K562 (cell line): ENCODE measurements around the gene PLAGL1. TPM values are rescaled to one million over a fixed set of nuclear protein-coding genes. Genes with fewer than 3 reads are reported as not detected.

Experiments
- ATAC-seq: fragments of 200-7000 bp; cut with Tn5 transposase; 3 replicates; pipeline ENCODE4 v1.9.1; 2020; ENCODE audit warnings: moderate library complexity
- BruUV-seq: library from RNA; stranded (reverse); fragments of 400-500 nt; replicated peaks from 2 replicates; lab custom pipeline; 2021; lab: Mats Ljungman, UMichigan
- CTCF ChIA-PET: fragments of 300-600 bp; formaldehyde crosslinking; extraction: SDS; loops from one replicate; lab custom pipeline; 2021; ENCODE audit warnings: low intra/inter-chr PET ratio; lab: Yijun Ruan, JAX
- POLR2A ChIA-PET: fragments of 300-600, 350-650 bp; sonication (Branson Sonifier 250); formaldehyde crosslinking; extraction: SDS; loops from one replicate; lab custom pipeline; 2021; ENCODE audit warnings: antibody characterized with exemption, inconsistent platforms; lab: Yijun Ruan, JAX
- DNase-seq, 4 experiments: peaks; one replicate each; pipeline versions ENCODE4 v3.0.0 to v3.0.0-alpha.2; 2011 to 2018; ENCODE audit warnings: low spot score in 3 of 4, mixed read lengths in 3 of 4; ENCODE audit errors: extremely low read depth in 1 of 4
- FAIRE-seq: peaks from 2 replicates; lab custom pipeline; 2011; peaks lifted over from hg19 to GRCh38; lab: Jason Lieb, UNC
- H2AFZ ChIP-seq: 2 replicates; pipeline ENCODE4 v1.6.0; 2011; ENCODE audit warnings: low read depth, low read length, control low read depth, inconsistent platforms
- H3K27ac ChIP-seq: fragments of 200-600 bp; 3 replicates; pipeline ENCODE4 v1.8.0; 2011; ENCODE audit warnings: low read depth, mild to moderate bottlenecking, control low read depth, inconsistent platforms, low read length, moderate library complexity, mixed read lengths; ENCODE audit errors: extremely low read depth
- H3K27me3 ChIP-seq, 2 experiments: fragments of 300-600 bp in 1 of 2; 2 replicates in 1 of 2; 3 replicates in 1 of 2; pipeline versions ENCODE4 v1.6.0 to v1.8.0; 2011; ENCODE audit warnings: inconsistent platforms in 2 of 2, low read length in 2 of 2, mild to moderate bottlenecking in 1 of 2, mixed read lengths in 1 of 2, moderate library complexity in 1 of 2; ENCODE audit not compliant: control insufficient read depth in 2 of 2, insufficient read depth in 2 of 2
- H3K36me3 ChIP-seq: fragments of 300-600 bp; 3 replicates; pipeline ENCODE4 v1.8.0; 2011; ENCODE audit warnings: mild to moderate bottlenecking, low read length, inconsistent platforms; ENCODE audit not compliant: control insufficient read depth, insufficient read depth
- H3K4me1 ChIP-seq, 2 experiments: fragments of 200-600 bp in 1 of 2; replicated peaks in 1 of 2; 2 replicates in 1 of 2; 3 replicates in 1 of 2; pipeline versions ENCODE4 v1.5.1 to v1.8.0; 2011; ENCODE audit warnings: inconsistent platforms in 2 of 2, low read length in 2 of 2, mild to moderate bottlenecking in 1 of 2, mixed read lengths in 1 of 2, moderate library complexity in 1 of 2; ENCODE audit not compliant: control insufficient read depth in 2 of 2, insufficient read depth in 2 of 2
- H3K4me2 ChIP-seq: 2 replicates; pipeline ENCODE4 v1.6.1; 2011; ENCODE audit warnings: low read length, control low read depth, inconsistent platforms, mixed read lengths; ENCODE audit not compliant: insufficient read depth
- H3K4me3 ChIP-seq: fragments of 200-600 bp; sonication (generic), shearing (Covaris generic); 2 replicates; pipeline ENCODE4 v1.5.1; 2016; ENCODE audit warnings: control low read depth, inconsistent platforms
- H3K79me2 ChIP-seq: fragments of 200-600 bp; 3 replicates; pipeline ENCODE4 v1.8.0; 2011; ENCODE audit warnings: low read length, inconsistent platforms; ENCODE audit not compliant: control insufficient read depth, insufficient read depth
- H3K9ac ChIP-seq, 2 experiments: 2 replicates each; pipeline versions ENCODE4 v1.6.0 to v1.6.1; 2011; ENCODE audit warnings: low read depth in 2 of 2, low read length in 2 of 2, control low read depth in 1 of 2, inconsistent platforms in 1 of 2, mild to moderate bottlenecking in 1 of 2, mixed read lengths in 1 of 2; ENCODE audit not compliant: insufficient read depth in 1 of 2
- H3K9me1 ChIP-seq: one replicate; pipeline ENCODE4 v1.6.0; 2011; ENCODE audit warnings: inconsistent platforms, mild to moderate bottlenecking, low read length, moderate library complexity; ENCODE audit not compliant: control insufficient read depth, insufficient read depth
- H3K9me3 ChIP-seq: replicated peaks from 2 replicates; pipeline ENCODE4 v1.5.1; 2011; ENCODE audit warnings: low read depth, low read length, inconsistent platforms; ENCODE audit not compliant: control insufficient read depth, insufficient read depth
- H4K20me1 ChIP-seq: replicated peaks from 2 replicates; pipeline ENCODE4 v1.6.1; 2011; ENCODE audit warnings: low read length, inconsistent platforms, mixed read lengths; ENCODE audit not compliant: control insufficient read depth, insufficient read depth
- BCOR ChIP-seq: fragments of 450-650 bp; IDR thresholded peaks from 2 replicates; pipeline ENCODE4 v1.6.1; 2016
- CAMTA2 ChIP-seq: fragments of 250-450 bp; sonication (Bioruptor Pico); conservative IDR thresholded peaks from 2 replicates; pipeline ENCODE4 v1.5.1; 2022
- CEBPB ChIP-seq: fragments of 450-650 bp; IDR thresholded peaks from 2 replicates; pipeline ENCODE4 v1.6.1; 2016; ENCODE audit warnings: missing genetic modification characterization, missing compliant biosample characterization
- CEBPG ChIP-seq, 3 experiments: fragments of 200-800 bp in 1 of 3; sonication (Bioruptor generic) in 1 of 3; sonication (generic) in 1 of 3; formaldehyde crosslinking in 1 of 3; IDR thresholded peaks in 2 of 3; conservative IDR thresholded peaks in 1 of 3; 2 replicates each; pipeline versions ENCODE4 v1.6.1 to v1.8.0; 2016 to 2022; ENCODE audit warnings: missing compliant biosample characterization in 2 of 3, missing genetic modification characterization in 2 of 3, mild to moderate bottlenecking in 1 of 3, missing genetic modification reagents in 1 of 3
- DNMT1 ChIP-seq: fragments of 450-650 bp; IDR thresholded peaks from 2 replicates; pipeline ENCODE4 v1.6.1; 2016; ENCODE audit warnings: antibody characterized with exemption, mild to moderate bottlenecking
- EP300 ChIP-seq: IDR thresholded peaks from 2 replicates; pipeline ENCODE4 v1.6.1; 2012; ENCODE audit warnings: low read length, improper control_type of control experiment
- ESRRA ChIP-seq: fragments of 450-650 bp; IDR thresholded peaks from 2 replicates; pipeline ENCODE4 v1.6.1; 2014; ENCODE audit warnings: low read depth, mild to moderate bottlenecking, moderate library complexity, borderline replicate concordance
- KLF13 ChIP-seq: fragments of 450-650 bp; IDR thresholded peaks from 2 replicates; pipeline ENCODE4 v1.6.1; 2016; ENCODE audit warnings: missing genetic modification characterization, low read depth, mild to moderate bottlenecking, missing compliant biosample characterization, moderate library complexity, borderline replicate concordance
- MECOM ChIP-seq: fragments of 250-450 bp; sonication (Bioruptor Pico); IDR thresholded peaks from 2 replicates; pipeline ENCODE4 v1.8.0; 2022; ENCODE audit warnings: inconsistent platforms
- PBX2 ChIP-seq, 2 experiments: IDR thresholded peaks in 1 of 2; conservative IDR thresholded peaks in 1 of 2; 2 replicates each; pipeline ENCODE4 v1.6.1; 2016; ENCODE audit warnings: low read depth in 2 of 2, mild to moderate bottlenecking in 1 of 2, missing compliant biosample characterization in 1 of 2, missing genetic modification characterization in 1 of 2, moderate library complexity in 1 of 2
- PHB ChIP-seq: fragments of 250-450 bp; sonication (Bioruptor Pico); IDR thresholded peaks from 2 replicates; pipeline ENCODE4 v1.5.0; 2021
- SOX6 ChIP-seq: fragments of 450-650 bp; IDR thresholded peaks from 2 replicates; pipeline ENCODE4 v1.6.1; 2014; ENCODE audit warnings: mild to moderate bottlenecking
- ZNF764 ChIP-seq: fragments of 250-450 bp; sonication (Bioruptor Pico); IDR thresholded peaks from 2 replicates; pipeline ENCODE4 v1.4.0; 2020; ENCODE audit warnings: low read depth, mild to moderate bottlenecking, moderate library complexity
- ZNF780A ChIP-seq: fragments of 250-450 bp; sonication (Bioruptor Pico); IDR thresholded peaks from 2 replicates; pipeline ENCODE4 v1.5.0; 2021; ENCODE audit warnings: mild to moderate bottlenecking
- WGBS: fragments of 100-300 bp; shearing (Covaris generic); methylation state at CpG from one replicate; pipeline ENCODE4 v1.1.6; 2016; ENCODE audit warnings: low coverage, mixed read lengths; ENCODE audit not compliant: insufficient coverage; ENCODE audit errors: missing lambda C conversion rate; 5-methylcytosine and 5-hydroxymethylcytosine counted together
- in situ Hi-C: fragments of 300-500 bp; cut with MboI; formaldehyde crosslinking; loops from 4 replicates; pipeline ENCODE4 v1.15.0; 2018; ENCODE audit warnings: inconsistent platforms, mixed read lengths
- intact Hi-C: fragments of 100-400 bp; cut with micrococcal nuclease; formaldehyde crosslinking; loops from 2 replicates; pipeline ENCODE4 v1.14.2; 2022
- polyA plus RNA-seq, 8 experiments: library from polyadenylated mRNA; depleted of rRNA in 4 of 8; stranded (reverse) in 5 of 8; unstranded in 3 of 8; fragments of >200 nt; fragmentation: Nextera tagmentation in 2 of 8; fragmentation: Illumina TruSeq in 1 of 8; extraction: Ambion mirVana in 2 of 8; extraction: Trizol in 1 of 8; gene quantifications; 2 replicates each; pipeline versions ENCODE4 v1.2.1 to v1.2.3, GENCODE V29; 2011 to 2014; ENCODE audit warnings: inconsistent platforms in 1 of 8, missing spikeins in 1 of 8
- total RNA-seq, 7 experiments: library from RNA; depleted of rRNA in 6 of 7; stranded (reverse); fragments of >200 nt in 6 of 7; fragmentation: Illumina TruSeq in 2 of 7; extraction: Trizol in 2 of 7; gene quantifications; 2 replicates each; pipeline versions ENCODE4 v1.2.1 to v1.2.3, GENCODE V29; 2011 to 2021; ENCODE audit warnings: low replicate concordance in 1 of 7
- TF ChIP-seq, protein P1 (sequence below): fragments of 200-800 bp; sonication (Bioruptor generic); IDR thresholded peaks from 2 replicates; pipeline ENCODE4 v1.6.1; 2017; ENCODE audit warnings: missing genetic modification characterization, missing compliant biosample characterization

The PLAGL1 gene
- total and polyA plus RNA-seq, 9 of the 15 experiments (the other 6 are each of a cell fraction or from before 2014, with no cell fraction given): 4.9 to 29.6 (median 13.2) TPM

GRCh38 chr6:143982968-143983367 is 25.1 kb downstream of the PLAGL1 start:
- Histone ChIP-seq H3K4me1 (peaks cover 0 to 7% of the 10 kb centered on the region in 2 experiments; a peak in 2 of 5 replicates), H3K9me3 (no peaks in the 10 kb centered on the region), H3K27me3 (no peaks in the 10 kb centered on the region), H3K79me2 (no peaks in the 10 kb centered on the region), H2AFZ (no peak overlapping the region), H3K4me2 (no peak overlapping the region), H3K9me1 (no peaks in the 10 kb centered on the region), H3K9ac (no peak overlapping the region), H3K36me3 (no peaks in the 10 kb centered on the region), H4K20me1 (no peaks in the 10 kb centered on the region), H3K27ac (no peak overlapping the region), H3K4me3 (no peak overlapping the region)
- intact Hi-C loops (no loop called here), in situ Hi-C loops (no loop called here)
- ATAC-seq: peak; percentile 63
- CTCF ChIA-PET: no interaction called here
- 11% methylated on average over 2 of the region's 2 CpGs for WGBS
- TF ChIP-seq ZNF780A (no peak), KLF13 (tag) (no peak), CAMTA2 (0 out of 2 replicates have a peak, but pooled peaks have one; percentile 33), EP300 (peak; percentile 9; the same call in 1 of the 2 replicates), CEBPB (tag) (0 out of 2 replicates have a peak, but pooled peaks have one; percentile 9), SOX6 (peak; percentile 40; the same call in 1 of the 2 replicates), CEBPG (CRISPR knock-in tag; IDR thresholded peaks at IDR 0.05) (peak; percentile 15; the same call in 1 of the 2 replicates), CEBPG (tag; conservative IDR thresholded peaks at IDR 0.05 in 1 of 2, IDR thresholded peaks at IDR 0.05 in 1 of 2) (no peak), PHB (CRISPR knock-in tag) (no peak), MECOM (CRISPR knock-in tag) (peak; percentile 64; the same call in 1 of the 2 replicates), BCOR (no peak), ESRRA (peak; percentile 42; the same call in 1 of the 2 replicates), DNMT1 (no peak), PBX2 (CRISPR knock-in tag; IDR thresholded peaks at IDR 0.05; ENCODE audit: low read depth) (no peak), PBX2 (tag; conservative IDR thresholded peaks at IDR 0.05; ENCODE audit: low read depth) (0 out of 2 replicates have a peak, but pooled peaks have one; percentile 42), ZNF764 (no peak)
- TF ChIP-seq, protein P1, sequence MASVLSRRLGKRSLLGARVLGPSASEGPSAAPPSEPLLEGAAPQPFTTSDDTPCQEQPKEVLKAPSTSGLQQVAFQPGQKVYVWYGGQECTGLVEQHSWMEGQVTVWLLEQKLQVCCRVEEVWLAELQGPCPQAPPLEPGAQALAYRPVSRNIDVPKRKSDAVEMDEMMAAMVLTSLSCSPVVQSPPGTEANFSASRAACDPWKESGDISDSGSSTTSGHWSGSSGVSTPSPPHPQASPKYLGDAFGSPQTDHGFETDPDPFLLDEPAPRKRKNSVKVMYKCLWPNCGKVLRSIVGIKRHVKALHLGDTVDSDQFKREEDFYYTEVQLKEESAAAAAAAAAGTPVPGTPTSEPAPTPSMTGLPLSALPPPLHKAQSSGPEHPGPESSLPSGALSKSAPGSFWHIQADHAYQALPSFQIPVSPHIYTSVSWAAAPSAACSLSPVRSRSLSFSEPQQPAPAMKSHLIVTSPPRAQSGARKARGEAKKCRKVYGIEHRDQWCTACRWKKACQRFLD (CRISPR knock-in tag): no peak
- DNase-seq: peak in 1 of 4 experiments; percentile 35
- no peak for FAIRE-seq
- BruUV-seq: no TSS peak
- POLR2A ChIA-PET: interaction anchor here (0.8 to 1.4 kb wide), 2 partner anchors 10 to 98 kb away, joined by 3 to 6 read pairs; no protein-coding TSS in a partner anchor
